ENCODE results near the gene RNASEH2A. TPM values are rescaled to one million over a fixed set of nuclear protein-coding genes. Genes with fewer than 3 reads are reported as not detected.
A peak's percentile ranks its signal among the peaks of the same experiment; 100 is the strongest.

RNASEH2A gene
- total and polyA plus RNA-seq, 2 of the 13 experiments (the other 11 are each of a cell fraction or from before 2014, with no cell fraction given): 25.1 to 35.8 TPM

DNA sequence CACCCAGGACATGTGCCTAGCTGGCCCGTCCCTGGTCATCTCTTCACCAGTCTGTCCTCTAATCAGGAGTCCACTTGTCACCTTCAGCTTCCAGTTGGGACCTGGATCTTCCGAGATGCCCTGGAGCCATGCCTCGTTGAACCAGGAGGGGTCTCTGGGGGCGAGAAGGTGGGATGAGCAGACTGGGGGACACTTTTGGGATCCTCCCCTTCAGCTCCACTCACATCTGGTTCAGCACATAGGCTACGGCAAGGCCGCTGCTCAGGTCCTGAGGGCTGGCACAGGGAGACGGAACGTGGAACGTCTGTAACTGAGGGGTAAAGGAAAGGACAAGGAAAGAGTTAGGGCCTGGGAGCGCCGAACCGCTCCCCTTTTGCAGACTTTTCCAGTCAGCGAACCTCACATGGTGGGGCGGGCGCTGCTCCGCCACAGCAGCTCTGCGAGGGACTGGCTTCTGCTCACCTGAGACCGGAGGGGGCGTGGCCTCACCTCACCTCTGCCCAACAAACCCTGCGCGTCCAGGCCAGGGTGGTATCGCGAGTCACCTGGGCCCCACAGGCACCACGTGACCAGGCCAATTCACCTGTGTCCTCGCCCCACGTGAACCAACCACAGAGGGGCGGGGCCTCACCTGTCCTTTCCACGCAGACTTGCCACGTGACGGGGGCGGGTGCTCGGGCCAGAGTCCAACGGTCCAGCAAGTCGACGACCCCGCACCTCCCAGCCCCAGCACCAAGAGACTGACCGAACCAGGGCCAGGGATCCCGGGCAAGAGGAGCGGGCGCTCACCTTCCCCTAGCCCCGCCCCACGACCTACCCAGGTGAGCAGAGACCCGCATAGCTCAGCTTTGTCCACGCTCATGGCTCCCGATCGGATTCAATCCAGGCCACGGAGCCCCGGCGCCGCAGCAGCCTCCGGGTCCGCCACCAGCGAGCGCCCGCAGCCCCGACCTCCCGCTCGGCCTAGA, 31.5 kb upstream of the RNASEH2A start, which contains the start of gene HOOK2 (continued):
- TF ChIP-seq, protein P1, sequence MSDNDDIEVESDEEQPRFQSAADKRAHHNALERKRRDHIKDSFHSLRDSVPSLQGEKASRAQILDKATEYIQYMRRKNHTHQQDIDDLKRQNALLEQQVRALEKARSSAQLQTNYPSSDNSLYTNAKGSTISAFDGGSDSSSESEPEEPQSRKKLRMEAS (IDR thresholded peaks at IDR 0.05): peak; percentile 72
- TF ChIP-seq ZNF350 (CRISPR knock-in tag; IDR thresholded peaks at IDR 0.05; ENCODE audit: borderline replicate concordance, low read depth): no peak
- TF ChIP-seq CEBPB (IDR thresholded peaks at IDR 0.05; ENCODE audit: borderline replicate concordance, low read depth, low read length): no peak
- no peak for TF ChIP-seq MAFF (IDR thresholded peaks at IDR 0.05; ENCODE audit: low read depth, low read length)
- TF ChIP-seq, protein P2, sequence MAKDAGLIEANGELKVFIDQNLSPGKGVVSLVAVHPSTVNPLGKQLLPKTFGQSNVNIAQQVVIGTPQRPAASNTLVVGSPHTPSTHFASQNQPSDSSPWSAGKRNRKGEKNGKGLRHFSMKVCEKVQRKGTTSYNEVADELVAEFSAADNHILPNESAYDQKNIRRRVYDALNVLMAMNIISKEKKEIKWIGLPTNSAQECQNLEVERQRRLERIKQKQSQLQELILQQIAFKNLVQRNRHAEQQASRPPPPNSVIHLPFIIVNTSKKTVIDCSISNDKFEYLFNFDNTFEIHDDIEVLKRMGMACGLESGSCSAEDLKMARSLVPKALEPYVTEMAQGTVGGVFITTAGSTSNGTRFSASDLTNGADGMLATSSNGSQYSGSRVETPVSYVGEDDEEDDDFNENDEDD (CRISPR knock-in tag; IDR thresholded peaks at IDR 0.05; ENCODE audit: borderline replicate concordance): no peak
- TF ChIP-seq ZNF879 (CRISPR knock-in tag; IDR thresholded peaks at IDR 0.05): no peak; the same call in 1 of the 2 replicates
- no peak for TF ChIP-seq ZNF180 (CRISPR knock-in tag; IDR thresholded peaks at IDR 0.05; ENCODE audit: borderline replicate concordance, low read depth)
- TF ChIP-seq TARDBP (CRISPR knock-in tag; IDR thresholded peaks at IDR 0.05): no peak
- TF ChIP-seq, protein P3, sequence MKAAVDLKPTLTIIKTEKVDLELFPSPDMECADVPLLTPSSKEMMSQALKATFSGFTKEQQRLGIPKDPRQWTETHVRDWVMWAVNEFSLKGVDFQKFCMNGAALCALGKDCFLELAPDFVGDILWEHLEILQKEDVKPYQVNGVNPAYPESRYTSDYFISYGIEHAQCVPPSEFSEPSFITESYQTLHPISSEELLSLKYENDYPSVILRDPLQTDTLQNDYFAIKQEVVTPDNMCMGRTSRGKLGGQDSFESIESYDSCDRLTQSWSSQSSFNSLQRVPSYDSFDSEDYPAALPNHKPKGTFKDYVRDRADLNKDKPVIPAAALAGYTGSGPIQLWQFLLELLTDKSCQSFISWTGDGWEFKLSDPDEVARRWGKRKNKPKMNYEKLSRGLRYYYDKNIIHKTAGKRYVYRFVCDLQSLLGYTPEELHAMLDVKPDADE (CRISPR knock-in tag; IDR thresholded peaks at IDR 0.05): no peak
- 0 out of 2 replicates have a peak, but pooled peaks have one; percentile 5 for TF ChIP-seq ZBTB20 (CRISPR knock-in tag; IDR thresholded peaks at IDR 0.05; ENCODE audit: borderline replicate concordance, low read depth)
- no peak for TF ChIP-seq SALL2 (CRISPR knock-in tag; IDR thresholded peaks at IDR 0.05)
- TF ChIP-seq KDM5B (CRISPR knock-in tag; IDR thresholded peaks at IDR 0.05; ENCODE audit: borderline replicate concordance): peak; percentile 63; the same call in 1 of the 2 replicates
- TF ChIP-seq HDAC6 (IDR thresholded peaks at IDR 0.05; ENCODE audit: low read depth, low read length): no peak
- no peak for TF ChIP-seq FOXK1 (CRISPR knock-in tag; IDR thresholded peaks at IDR 0.05; ENCODE audit: borderline replicate concordance, low read depth)
- TF ChIP-seq ISX (CRISPR knock-in tag; conservative IDR thresholded peaks at IDR 0.05): no peak
- TF ChIP-seq SOX13 (IDR thresholded peaks at IDR 0.05): no peak
- TF ChIP-seq SOX13 (CRISPR knock-in tag; conservative IDR thresholded peaks at IDR 0.05 in 1 of 2, IDR thresholded peaks at IDR 0.05 in 1 of 2): no peak
- peak; percentile 67; the same call in 1 of the 2 replicates for TF ChIP-seq ZSCAN31 (CRISPR knock-in tag; IDR thresholded peaks at IDR 0.05; ENCODE audit: low read depth)
- no peak for TF ChIP-seq ZSCAN12 (CRISPR knock-in tag; IDR thresholded peaks at IDR 0.05)
- TF ChIP-seq AHDC1 (CRISPR knock-in tag; IDR thresholded peaks at IDR 0.05; ENCODE audit: borderline replicate concordance): no peak
- TF ChIP-seq HNRNPLL (IDR thresholded peaks at IDR 0.05; ENCODE audit: low read depth, low read length, poor library complexity, severe bottlenecking): peak; percentile 9
